Endothelial cell of umbilical vein (primary cell): Measurements from ENCODE around the gene SELL.

Source experiments
- CTCF ChIP-seq, 2 donors: IDR thresholded peaks; 1 replicate in 1 of 2; 2 replicates in 1 of 2; pipeline ENCODE4 v1.5.1; 2011; ENCODE audit warnings: low read length in 2 of 2, mild to moderate bottlenecking in 2 of 2, moderate library complexity in 2 of 2, control low read depth in 1 of 2, inconsistent platforms in 1 of 2, low read depth in 1 of 2; ENCODE audit not compliant: insufficient read depth in 1 of 2; ENCODE audit errors: extremely low read depth in 1 of 2
- EZH2 ChIP-seq: IDR thresholded peaks from 2 replicates; pipeline ENCODE4 v1.6.1; 2012; ENCODE audit warnings: borderline replicate concordance, low read depth, mild to moderate bottlenecking, moderate library complexity, low read length, inconsistent platforms; ENCODE audit not compliant: severe bottlenecking
- GATA2 ChIP-seq: IDR thresholded peaks from 2 replicates; pipeline ENCODE4 v1.7.0; 2011; ENCODE audit warnings: low read depth, mild to moderate bottlenecking, moderate library complexity, mixed read lengths, low read length; ENCODE audit not compliant: insufficient read length, insufficient read depth
- JUN ChIP-seq: IDR thresholded peaks from 2 replicates; pipeline ENCODE4 v1.6.1; 2011; ENCODE audit warnings: borderline replicate concordance, low read depth; ENCODE audit not compliant: insufficient read length, insufficient read depth
- MAX ChIP-seq: IDR thresholded peaks from 2 replicates; pipeline ENCODE4 v1.6.1; 2011; ENCODE audit not compliant: insufficient read depth, insufficient read length
- POLR2A ChIP-seq: IDR thresholded peaks from 2 replicates; pipeline ENCODE4 v1.6.1; 2012; ENCODE audit warnings: low read depth, mild to moderate bottlenecking, control low read depth, low read length
- POLR2AphosphoS5 ChIP-seq: IDR thresholded peaks from 2 replicates; pipeline ENCODE4 v1.6.1; 2012; ENCODE audit warnings: low read depth, mild to moderate bottlenecking, control low read depth, low read length, moderate library complexity; ENCODE audit not compliant: insufficient read depth

- TF ChIP-seq POLR2A, result no peak
- TF ChIP-seq CTCF (IDR thresholded peaks at IDR 0.05; ENCODE audit: extremely low read depth in 1 of 2, insufficient read depth in 1 of 2, low read depth in 1 of 2, low read length in 2 of 2), result no peak
- TF ChIP-seq EZH2, result no peak
- no peak for TF ChIP-seq POLR2AphosphoS5
- no peak for TF ChIP-seq MAX
- no peak for TF ChIP-seq GATA2
- no peak for TF ChIP-seq JUN
Observed at GRCh38 chr1:169648187-169648586, 63.2 kb downstream of the SELL start.
